OCI-LY1 (cell line): ENCODE measurements around the gene GSDME.

ENCODE experiments used
- H2AFZ ChIP-seq: fragments of 200-600 bp; sonication (generic), shearing (Covaris generic); 2 replicates; pipeline ENCODE4 v1.6.0; 2014; ENCODE audit warnings: antibody characterized with exemption, mild to moderate bottlenecking, low read length
- H3F3A ChIP-seq: fragments of 200-600 bp; sonication (generic), shearing (Covaris generic); 2 replicates; pipeline ENCODE4 v1.6.0; 2014; ENCODE audit warnings: mild to moderate bottlenecking, antibody characterized with exemption, low read length, moderate library complexity; ENCODE audit not compliant: insufficient read depth
- H3K27ac ChIP-seq: fragments of 200-600 bp; sonication (generic); 2 replicates; pipeline ENCODE4 v1.5.1; 2014; ENCODE audit warnings: low read length, mixed run types, mild to moderate bottlenecking, low read depth; ENCODE audit not compliant: poor library complexity, severe bottlenecking
- H3K27me3 ChIP-seq: fragments of 200-600 bp; sonication (generic); 2 replicates; pipeline ENCODE4 v1.6.0; 2014; ENCODE audit warnings: antibody characterized with exemption, mild to moderate bottlenecking, low read length, moderate library complexity; ENCODE audit not compliant: insufficient read depth
- H3K36me3 ChIP-seq: fragments of 200-600 bp; sonication (generic); 2 replicates; pipeline ENCODE4 v1.6.1; 2014; ENCODE audit warnings: mild to moderate bottlenecking, antibody characterized with exemption, low read length, moderate library complexity, mixed read lengths; ENCODE audit not compliant: insufficient read depth
- H3K4me1 ChIP-seq: fragments of 200-600 bp; sonication (generic); 2 replicates; pipeline ENCODE4 v1.5.1; 2014; ENCODE audit warnings: mild to moderate bottlenecking, low read length, moderate library complexity; ENCODE audit not compliant: insufficient read depth, severe bottlenecking
- H3K4me2 ChIP-seq: fragments of 200-600 bp; sonication (generic), shearing (Covaris generic); 2 replicates; pipeline ENCODE4 v1.6.1; 2014; ENCODE audit warnings: low read length
- H3K4me3 ChIP-seq: fragments of 200-600 bp; sonication (generic); 2 replicates; pipeline ENCODE4 v1.5.1; 2014; ENCODE audit warnings: low read length, low read depth, mild to moderate bottlenecking, mixed read lengths; ENCODE audit not compliant: poor library complexity, severe bottlenecking
- H3K79me2 ChIP-seq: fragments of 200-600 bp; shearing (Covaris generic); 2 replicates; pipeline ENCODE4 v1.6.1; 2016; ENCODE audit warnings: mixed run types, low read length, mixed read lengths; ENCODE audit not compliant: insufficient read depth
- H3K9ac ChIP-seq: fragments of 200-600 bp; sonication (generic), shearing (Covaris generic); 2 replicates; pipeline ENCODE4 v1.6.1; 2014; ENCODE audit warnings: mild to moderate bottlenecking, low read length, mixed read lengths
- H3K9me2 ChIP-seq: fragments of 200-600 bp; sonication (generic), shearing (Covaris generic); 2 replicates; pipeline ENCODE4 v1.6.1; 2014; ENCODE audit warnings: low read depth, mild to moderate bottlenecking, low read length, mixed read lengths
- H3K9me3 ChIP-seq: fragments of 200-600 bp; shearing (Covaris generic); 2 replicates; pipeline ENCODE4 v1.6.1; 2014; ENCODE audit warnings: low read length, mixed read lengths
- H4K20me1 ChIP-seq: fragments of 200-600 bp; sonication (generic), shearing (Covaris generic); 2 replicates; pipeline ENCODE4 v1.6.0; 2016; ENCODE audit warnings: mild to moderate bottlenecking, low read length; ENCODE audit not compliant: insufficient read depth
- CTCF ChIP-seq: fragments of 200-600 bp; sonication (generic), shearing (Covaris generic); IDR thresholded peaks from 2 replicates; pipeline ENCODE4 v1.5.1; 2017; ENCODE audit warnings: mild to moderate bottlenecking, antibody characterized with exemption, low read length, moderate library complexity, mixed read lengths
- EZH2 ChIP-seq: fragments of 200-600 bp; sonication (generic), shearing (Covaris generic); IDR thresholded peaks from 2 replicates; pipeline ENCODE4 v1.8.0; 2017; ENCODE audit warnings: borderline replicate concordance, mixed run types, mild to moderate bottlenecking, antibody characterized with exemption, low read length, moderate library complexity, mixed read lengths

GSDME gene

DNA sequence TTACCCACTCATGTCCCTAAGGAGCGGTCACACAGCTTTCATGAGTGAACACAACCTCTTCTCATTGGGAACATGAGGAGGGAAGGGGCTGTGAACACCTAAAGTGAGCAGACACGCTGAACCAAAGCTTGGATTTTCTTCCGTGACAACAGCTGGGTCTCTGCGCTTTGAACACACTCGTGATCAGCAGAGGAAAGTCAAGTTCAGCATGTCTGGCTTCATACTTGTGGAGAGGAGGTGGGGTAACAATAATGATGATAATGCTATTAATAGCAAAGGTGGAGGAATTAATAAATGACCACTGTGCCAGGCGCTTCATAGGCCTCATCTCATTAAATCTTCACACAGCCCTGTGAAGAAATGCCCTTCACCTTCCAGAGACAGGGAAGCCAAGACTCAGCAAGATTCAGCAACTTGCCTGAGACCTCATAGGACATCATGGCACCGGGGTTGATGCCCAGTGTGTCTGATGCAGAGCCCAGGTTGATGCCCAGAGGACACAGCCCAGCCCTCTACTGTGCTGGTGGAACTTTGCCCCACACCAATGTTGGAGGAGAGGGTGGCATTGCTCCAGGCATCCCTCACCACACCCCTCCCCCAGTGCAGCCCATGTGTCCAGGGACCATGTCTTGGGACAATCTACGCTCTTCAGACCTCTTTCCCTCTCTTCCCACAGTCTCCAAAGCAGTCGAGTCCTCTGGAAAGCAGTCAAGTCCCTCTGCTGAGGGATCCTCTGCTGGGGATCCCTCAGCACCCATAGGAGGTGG lies 40.6 kb downstream of the GSDME start:
- Histone ChIP-seq H3K4me1 (peaks cover 32% of the 10 kb centered on the region), H3K4me2 (no peak overlapping the region), H3K27ac (no peak overlapping the region), H3K9me3 (no peaks in the 10 kb centered on the region), H3K36me3 (no peaks in the 10 kb centered on the region), H3K9ac (no peak overlapping the region), H3K4me3 (no peak overlapping the region), H4K20me1 (no peaks in the 10 kb centered on the region), H3K9me2 (no peaks in the 10 kb centered on the region), H3K79me2 (no peaks in the 10 kb centered on the region), H2AFZ (no peak overlapping the region), H3F3A (no peaks in the 10 kb centered on the region), H3K27me3 (peaks cover 12% of the 10 kb centered on the region; the same call in 1 of the 2 replicates)
- TF ChIP-seq EZH2 (no peak), CTCF (no peak)

DNA sequence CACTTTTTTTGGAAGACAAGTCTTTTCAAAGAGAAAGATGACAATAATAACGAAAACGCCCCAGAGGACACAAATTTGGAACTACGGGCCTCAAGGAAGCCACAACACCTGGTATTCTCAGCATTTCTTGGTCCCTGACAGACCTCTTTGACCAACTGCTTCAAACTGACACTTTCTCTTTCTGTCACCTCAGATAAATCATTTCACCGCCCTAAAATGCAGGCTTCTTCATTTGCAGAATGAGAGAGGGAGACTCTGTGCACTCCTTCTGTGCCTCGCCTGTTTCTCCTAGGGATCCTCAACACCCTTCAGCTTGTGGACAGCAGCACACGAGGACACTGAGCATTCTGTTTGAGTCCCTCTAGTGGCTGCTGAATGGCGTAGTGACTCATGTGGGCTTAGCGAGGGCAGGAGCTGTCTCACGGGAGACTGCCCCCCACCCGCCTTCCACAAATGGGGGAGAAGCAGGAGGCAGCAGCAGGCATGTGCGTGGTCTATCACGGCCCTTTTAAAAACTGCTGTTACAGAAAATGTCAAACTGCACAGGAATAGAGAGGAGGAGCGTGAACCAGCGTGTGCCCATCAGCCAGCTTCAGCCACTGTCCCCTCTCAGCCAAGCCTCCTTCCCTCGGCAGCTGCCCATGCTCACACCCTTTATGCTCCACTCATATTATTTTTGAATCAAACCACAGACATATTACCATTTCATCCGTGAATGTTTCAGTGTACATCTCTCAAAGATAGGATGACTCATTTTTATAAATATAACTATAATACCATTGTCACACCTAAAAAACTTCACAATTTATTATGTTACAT lies 41.4 kb downstream of the GSDME start:
- H3K4me1 ChIP-seq: peaks cover 24% of the 10 kb centered on the region
- H3K27me3 ChIP-seq: peaks cover 12% of the 10 kb centered on the region; the same call in 1 of the 2 replicates
- H3K9me3 ChIP-seq: no peaks in the 10 kb centered on the region
- no peaks in the 10 kb centered on the region for H3F3A ChIP-seq
- TF ChIP-seq EZH2: no peak
- peak; percentile 57 for TF ChIP-seq CTCF
- no peaks in the 10 kb centered on the region for H3K79me2 ChIP-seq
- no peak overlapping the region for H3K9ac ChIP-seq
- no peaks in the 10 kb centered on the region for H3K9me2 ChIP-seq
- no peaks in the 10 kb centered on the region for H3K36me3 ChIP-seq
- no peaks in the 10 kb centered on the region for H4K20me1 ChIP-seq
- no peak overlapping the region for H3K4me2 ChIP-seq
- no peak overlapping the region for H3K4me3 ChIP-seq
- H2AFZ ChIP-seq: no peak overlapping the region
- no peak overlapping the region for H3K27ac ChIP-seq

DNA sequence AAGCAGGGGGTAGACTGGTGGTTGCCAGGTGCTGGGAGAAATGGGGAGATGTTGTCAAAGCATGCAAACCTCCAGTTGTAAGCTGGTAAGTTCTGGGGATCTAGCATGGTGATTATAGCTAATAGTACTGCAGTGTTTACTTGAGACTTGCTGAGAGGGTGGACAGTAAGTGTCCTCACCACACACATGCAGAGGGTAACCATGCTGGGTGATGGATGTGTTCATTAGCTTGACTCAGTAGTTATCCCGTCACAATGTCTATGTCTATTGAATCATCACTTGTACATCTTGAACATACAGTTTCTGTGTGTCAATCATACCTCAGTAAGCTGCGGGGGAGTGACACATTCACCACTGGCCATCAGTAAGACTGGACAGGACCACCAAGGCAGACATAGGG lies 42.1 kb downstream of the GSDME start:
- Histone ChIP-seq H3K79me2 (no peaks in the 10 kb centered on the region), H3K4me2 (no peak overlapping the region), H3K9ac (no peak overlapping the region), H3K9me2 (no peaks in the 10 kb centered on the region), H4K20me1 (no peaks in the 10 kb centered on the region), H3K27ac (no peak overlapping the region), H3K27me3 (peaks cover 11% of the 10 kb centered on the region; the same call in 1 of the 2 replicates), H3K4me3 (no peak overlapping the region), H3K36me3 (no peaks in the 10 kb centered on the region), H3F3A (no peaks in the 10 kb centered on the region), H2AFZ (no peak overlapping the region), H3K4me1 (peaks cover 21% of the 10 kb centered on the region), H3K9me3 (no peaks in the 10 kb centered on the region)
- no peak for TF ChIP-seq EZH2
- TF ChIP-seq CTCF: no peak
